Bone marrow (tissue), 2 donors: Measurements from ENCODE around the gene NPIPB8.
"Not testable (repeated sequence)": the region's sequence is repeated elsewhere in the genome, so short reads cannot be mapped to it uniquely, and the experiment has no call there.

Source experiments
- DNase-seq, 2 donors: peaks; one replicate each; lab custom pipeline; 2025; lab: John Stamatoyannopoulos, UW

Gene NPIPB8

DNA sequence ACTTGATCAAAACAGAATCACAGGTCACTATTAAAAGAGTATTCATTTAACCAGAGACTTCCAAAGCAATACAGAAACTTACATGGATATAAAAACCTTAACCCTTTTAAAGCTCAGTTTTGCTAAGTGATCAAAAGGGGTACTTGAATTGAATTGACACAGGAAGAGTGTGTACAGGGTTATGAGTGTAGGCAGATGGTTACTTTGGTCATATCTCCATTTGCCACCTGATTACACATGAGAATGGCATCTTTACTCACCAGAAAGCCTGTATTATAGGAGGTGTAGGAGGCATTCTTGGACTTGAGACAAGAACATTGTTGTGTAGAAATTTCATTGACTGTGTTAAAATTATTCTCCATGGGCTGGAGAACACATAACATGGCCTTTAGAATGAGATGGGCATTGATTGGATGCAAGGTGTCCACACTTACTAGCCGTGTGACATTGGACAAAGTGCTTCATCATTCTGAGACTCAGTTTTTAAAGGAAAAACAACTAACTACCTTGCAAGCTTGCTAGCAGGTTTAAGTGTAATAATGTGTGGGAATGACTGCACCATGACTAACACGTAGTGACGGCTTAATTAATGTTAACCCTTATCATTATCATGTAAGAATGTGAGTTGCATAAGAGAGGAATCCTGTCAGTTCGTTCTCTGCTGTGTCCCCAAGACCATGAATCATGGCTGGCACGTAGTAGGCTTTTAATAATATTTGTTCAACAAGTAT lies 1.6 kb upstream of the NPIPB8 start:
- DNase-seq, result not testable (repeated sequence)

DNA sequence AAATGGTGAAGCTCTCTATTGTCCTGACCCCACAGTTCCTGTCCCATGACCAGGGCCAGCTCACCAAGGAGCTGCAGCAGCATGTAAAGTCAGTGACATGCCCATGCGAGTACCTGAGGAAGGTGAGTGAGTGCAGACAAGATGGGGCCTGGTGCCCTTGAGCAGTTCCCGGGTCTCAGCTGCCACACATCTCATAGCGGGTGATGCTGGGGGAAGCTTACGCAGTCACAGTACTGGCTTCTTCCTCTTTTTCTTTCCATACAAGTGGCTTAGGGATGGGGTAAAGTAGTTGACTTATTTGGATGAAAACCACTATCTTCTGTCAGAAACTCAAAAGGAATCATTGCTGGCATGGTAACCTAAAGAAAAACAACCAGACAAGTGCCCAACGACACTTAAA lies 494 bp downstream of the NPIPB8 start:
- DNase-seq, result not testable (repeated sequence)

DNA sequence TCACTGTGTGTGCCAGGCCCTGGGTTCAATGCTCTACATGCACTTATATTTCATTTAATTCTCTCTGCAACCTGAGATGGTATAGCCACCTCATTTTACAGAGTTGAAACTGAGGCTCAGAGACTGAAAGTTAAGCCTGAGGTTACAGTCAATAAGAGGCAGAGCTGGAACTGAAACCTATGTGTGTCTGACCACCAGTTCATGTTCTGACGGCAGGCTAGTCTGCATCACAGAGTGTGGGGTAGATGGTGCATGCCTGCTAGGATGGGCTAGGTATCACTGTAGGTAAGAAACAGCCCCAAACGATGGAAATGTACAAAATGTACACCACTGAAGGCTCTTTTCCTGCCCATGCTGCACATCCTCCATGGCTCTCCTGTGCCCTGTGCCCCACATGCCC lies 2.1 kb downstream of the NPIPB8 start:
- DNase-seq, result not testable (repeated sequence)

- not testable (repeated sequence) for DNase-seq
These were observed 28.4 kb downstream of the NPIPB8 start for GRCh38 chr16:28666264-28666663.

DNA sequence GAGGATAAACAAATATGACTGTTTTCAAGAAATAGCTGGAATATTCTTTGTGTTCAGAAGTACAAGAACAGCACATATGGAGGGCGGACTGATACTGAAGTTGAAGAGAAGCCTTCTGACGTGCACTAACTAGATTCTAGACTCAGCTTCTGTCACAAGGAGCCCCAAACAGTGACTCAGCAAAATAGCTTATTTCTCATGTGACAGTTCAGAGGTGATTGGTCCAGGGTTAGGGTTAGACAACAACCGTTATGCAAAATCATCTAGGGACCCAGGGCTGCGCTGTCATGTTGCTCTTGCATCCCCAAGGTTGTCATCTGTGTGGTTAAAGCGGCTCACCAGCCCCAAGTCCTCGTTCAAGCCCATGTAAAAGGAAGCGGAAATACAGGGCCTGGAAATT lies 29.6 kb downstream of the NPIPB8 start:
- not testable (repeated sequence) for DNase-seq

DNA sequence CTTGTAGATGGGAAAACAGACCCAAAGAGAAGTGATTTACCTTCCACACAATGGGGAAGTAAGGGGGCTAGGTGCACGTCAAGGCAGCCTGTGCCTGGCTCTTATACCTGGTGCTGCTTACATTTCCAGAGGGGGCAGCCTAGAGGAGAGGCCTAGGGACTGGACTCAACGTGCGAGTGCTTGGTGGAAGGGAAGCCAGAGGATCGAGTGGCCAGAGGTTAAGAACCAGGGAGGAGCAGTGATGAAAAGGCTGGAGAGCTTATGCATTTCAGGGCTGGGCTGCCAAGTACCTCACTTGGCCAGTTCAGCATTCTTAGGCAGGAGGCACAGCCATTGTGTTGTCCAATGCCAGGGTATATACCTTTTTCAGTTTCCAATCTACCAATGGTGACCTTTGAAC lies 30.3 kb downstream of the NPIPB8 start:
- DNase-seq, result not testable (repeated sequence)

DNA sequence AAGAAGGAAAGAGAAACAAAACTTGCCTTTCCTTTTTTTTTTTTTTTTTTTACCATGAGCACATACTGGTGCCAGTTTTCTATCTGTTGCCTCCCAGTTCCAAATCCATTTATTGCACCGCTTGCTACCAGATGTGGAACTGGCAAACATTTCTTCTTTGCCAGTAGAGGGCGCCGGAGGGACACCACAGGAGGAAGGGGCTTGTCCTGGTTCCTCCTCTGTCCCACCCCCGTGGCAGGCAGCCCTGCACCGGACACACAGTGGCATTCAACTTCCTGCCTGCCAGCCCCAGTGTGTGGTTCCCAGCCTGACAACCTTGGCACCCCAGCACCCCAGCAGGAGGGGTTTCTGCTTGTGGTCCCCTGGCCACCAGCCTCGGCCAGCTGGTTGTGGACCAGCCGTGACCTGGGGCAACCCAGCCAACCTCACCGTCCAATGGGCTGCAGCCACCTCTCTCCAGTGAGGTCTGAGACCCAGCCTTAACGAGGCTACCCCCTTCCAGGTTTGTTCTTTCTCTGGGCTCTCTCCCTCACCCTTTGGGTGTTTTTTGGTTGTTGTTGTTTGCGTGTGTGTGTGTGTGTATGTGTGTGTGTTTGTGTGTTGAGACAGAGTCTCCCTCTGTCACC lies 50.6 kb downstream of the NPIPB8 start:
- DNase-seq, result not testable (repeated sequence)

DNA sequence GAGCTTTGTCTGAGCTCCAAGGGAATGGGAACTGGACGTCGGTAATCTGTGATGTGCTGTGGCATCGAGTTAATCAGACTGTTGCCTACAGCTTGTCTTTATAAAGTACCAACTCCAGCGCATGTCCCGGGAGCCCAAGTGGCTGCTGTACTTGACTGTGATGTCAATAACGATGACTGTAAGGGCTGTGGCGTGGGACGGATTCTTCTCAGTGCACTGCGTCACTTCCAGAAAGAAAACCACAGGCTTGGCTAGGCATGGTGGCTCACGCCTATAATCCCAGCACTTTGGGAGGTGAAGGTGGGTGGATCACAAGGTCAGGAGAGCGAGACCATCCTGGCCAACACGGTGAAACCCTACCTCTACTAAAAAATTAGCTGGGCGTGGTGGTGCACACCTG lies 51.6 kb downstream of the NPIPB8 start:
- DNase-seq, result not testable (repeated sequence)

- DNase-seq, result not testable (repeated sequence)
These were observed 53.9 kb downstream of the NPIPB8 start for GRCh38 chr16:28691722-28692121.

GRCh38 chr16:28693257-28693950 lies 55.5 kb downstream of the NPIPB8 start:
- not testable (repeated sequence) for DNase-seq

DNA sequence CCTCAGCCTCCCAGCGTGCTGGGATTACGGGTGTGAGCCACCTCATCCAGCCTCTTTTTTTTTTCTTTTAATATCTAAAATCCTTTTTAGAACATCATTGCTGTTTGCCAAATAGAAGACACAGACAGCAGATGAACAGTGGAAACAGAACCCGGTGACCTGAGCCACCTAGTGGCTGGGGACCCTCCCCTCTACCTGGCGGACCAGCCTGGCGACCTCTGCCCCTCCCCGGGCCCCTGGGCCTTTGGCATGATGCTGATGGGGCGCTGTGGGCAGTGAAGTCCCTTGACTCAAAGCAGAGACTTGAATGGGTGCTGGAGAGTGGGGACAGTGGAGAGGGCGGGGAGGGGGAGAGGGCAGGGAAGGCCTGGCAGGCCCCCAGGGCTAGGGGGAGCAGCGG lies 61.9 kb downstream of the NPIPB8 start:
- not testable (repeated sequence) for DNase-seq

- not testable (repeated sequence) for DNase-seq
These were observed 62.5 kb downstream of the NPIPB8 start for GRCh38 chr16:28700349-28700748.

- DNase-seq, result not testable (repeated sequence)
These were observed 63.5 kb downstream of the NPIPB8 start for GRCh38 chr16:28701384-28701783.

DNA sequence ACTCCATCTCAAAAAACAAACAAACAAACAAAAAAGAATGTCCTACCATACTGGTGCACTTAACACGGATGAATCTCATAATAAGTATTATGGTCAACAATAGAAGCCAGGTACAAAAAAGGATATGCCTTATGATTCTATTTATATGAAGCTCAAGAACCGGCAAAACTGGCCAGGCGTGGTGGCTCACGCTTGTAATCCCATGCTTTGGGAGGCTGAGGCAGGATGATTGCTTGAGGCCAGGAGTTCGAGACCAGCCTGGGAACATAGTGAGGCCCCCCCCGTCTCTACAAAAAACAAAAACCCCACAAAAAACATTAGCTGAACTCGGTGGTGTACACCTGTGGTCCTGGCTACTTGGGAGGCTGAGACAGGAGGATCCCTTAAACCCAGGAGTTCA lies 66.4 kb downstream of the NPIPB8 start:
- not testable (repeated sequence) for DNase-seq
